HUDEP-2 (cell line): ENCODE results near the gene DCXR.
A peak's percentile ranks its signal among the peaks of the same experiment; 100 is the strongest.

Source experiments
- DNase-seq, 76 experiments: peaks; one replicate each; lab custom pipeline; 2025; ENCODE audit not compliant: unreplicated experiment in 76 of 76; lab: John Stamatoyannopoulos, UW

The DCXR gene

DNA sequence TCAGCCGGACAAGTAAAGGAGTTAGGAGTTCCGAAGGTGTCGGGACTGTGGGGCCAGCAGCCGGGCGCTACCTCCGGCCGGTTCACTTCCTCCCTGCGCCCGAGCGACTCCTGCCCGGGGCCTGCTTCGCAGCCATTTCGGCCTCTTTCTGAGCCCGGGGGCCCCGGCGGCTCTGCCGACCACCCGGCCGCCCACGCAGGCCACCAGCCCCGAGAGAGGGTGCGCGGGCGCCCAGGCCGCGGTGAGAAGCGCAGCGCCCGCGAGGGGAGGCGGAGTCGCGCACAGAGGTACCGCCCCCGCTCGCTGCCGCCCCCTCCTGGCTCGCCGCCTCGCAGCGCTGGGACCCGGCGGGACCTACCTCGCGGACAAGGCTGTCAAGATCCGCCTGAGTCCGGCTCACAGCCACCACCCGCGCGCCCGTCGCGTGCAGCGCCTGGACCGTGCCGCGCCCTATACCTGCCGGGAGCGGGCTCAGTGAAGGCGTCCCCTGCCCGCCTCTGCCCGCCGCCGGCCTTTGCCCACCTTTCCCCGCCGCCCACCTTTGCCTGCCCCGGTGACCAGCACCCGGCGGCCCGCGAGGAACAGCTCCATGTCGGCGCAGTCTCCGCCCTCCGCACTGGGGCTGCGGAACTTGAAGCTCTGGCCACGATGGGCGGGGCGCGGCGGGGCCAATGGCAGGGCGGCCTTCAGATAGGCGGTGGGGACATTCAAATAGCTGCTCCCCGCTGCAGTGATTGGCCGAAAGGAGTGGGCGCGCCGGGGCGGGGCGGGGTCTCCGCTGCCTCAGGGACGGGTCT, at the start of gene DCXR:
DCXR (minus strand) TSS at position 606 of the 797 bp plus-strand sequence; CDS start at position 591, 15 bp downstream.
- peak in 75 of 76 experiments; percentile 59 to 98 (median 93) for DNase-seq

DNA sequence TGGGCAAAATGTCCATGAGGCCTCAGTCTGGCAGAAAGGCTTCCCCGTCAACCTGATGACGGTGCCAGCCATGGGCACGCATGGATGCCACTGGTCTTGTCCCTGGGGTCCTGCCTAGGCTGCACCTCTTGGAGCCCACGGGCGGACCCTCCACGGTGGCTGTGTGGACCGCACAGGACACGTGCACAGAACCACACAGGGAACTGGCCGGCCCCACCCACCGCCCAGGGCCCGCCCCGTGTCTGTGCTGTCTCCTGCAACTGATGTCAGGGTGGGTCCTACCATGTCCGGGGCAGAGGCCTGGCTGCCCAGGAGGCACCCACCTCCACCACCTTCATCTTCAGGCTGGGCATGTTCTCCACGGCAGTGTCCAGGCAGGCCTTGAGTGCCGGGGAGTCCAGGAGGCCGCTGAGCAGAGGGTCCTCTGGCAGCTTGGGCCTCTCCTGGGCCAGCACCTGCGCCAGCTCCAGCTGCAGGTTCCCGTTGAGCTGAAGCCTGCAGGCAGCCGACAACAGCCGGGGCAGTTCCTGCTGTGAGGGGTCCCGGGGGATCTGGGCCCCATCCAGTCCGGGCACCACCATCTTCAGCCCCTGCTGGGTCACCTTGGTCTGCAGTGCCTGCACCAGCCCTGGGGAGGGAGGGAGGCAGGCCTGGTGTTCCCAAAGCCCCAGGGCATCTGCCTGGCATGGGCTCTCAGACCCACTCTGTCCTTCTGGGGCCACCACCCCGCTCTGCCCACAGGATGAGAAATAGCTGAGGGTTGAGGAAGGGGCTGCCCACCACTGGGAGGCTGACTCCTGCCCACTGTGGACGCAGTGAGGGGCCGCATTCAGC, 48.7 kb upstream of the DCXR start:
- no peak for DNase-seq

DNA sequence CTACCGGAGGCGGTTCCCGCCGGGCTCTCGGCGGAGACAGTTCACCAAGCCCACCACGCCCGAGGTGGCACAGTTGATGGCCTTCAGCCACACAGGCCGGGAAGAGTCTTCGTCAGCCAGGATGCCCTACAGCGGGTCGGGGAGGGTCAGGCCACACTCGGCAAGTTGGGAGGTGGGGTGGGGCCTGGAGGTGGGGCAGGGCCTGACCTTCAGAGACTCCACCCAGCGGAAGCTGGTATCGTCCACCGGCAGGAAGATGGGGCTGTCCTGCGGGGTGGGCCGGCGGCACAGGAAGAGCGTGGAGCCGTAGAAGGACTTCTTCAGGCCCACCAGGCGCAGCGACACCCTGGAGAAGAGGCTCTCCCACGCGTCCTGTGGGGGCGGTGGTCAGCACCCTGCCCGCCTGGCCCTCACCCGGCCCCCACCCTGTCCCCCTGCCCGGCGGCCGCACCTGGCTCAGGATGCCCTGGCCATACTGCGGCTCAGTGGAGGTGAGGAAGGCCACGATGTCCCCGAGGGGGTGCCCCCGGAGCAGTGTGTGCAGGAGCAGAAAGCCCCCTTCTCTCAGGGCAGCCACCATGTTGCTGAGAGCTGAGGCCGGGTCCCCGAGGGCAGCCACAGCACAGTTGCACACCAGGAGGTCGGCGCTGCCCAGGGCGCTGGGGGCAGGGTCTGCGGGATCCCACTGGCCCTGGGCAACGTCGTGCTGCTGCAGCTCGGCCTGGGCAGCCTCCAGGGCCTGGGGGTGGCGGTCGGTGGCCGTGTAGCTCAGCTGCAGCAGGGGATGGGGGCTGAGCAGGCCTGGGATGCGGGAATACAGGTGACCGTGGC, 47.7 kb upstream of the DCXR start:
- DNase-seq = no peak

DNA sequence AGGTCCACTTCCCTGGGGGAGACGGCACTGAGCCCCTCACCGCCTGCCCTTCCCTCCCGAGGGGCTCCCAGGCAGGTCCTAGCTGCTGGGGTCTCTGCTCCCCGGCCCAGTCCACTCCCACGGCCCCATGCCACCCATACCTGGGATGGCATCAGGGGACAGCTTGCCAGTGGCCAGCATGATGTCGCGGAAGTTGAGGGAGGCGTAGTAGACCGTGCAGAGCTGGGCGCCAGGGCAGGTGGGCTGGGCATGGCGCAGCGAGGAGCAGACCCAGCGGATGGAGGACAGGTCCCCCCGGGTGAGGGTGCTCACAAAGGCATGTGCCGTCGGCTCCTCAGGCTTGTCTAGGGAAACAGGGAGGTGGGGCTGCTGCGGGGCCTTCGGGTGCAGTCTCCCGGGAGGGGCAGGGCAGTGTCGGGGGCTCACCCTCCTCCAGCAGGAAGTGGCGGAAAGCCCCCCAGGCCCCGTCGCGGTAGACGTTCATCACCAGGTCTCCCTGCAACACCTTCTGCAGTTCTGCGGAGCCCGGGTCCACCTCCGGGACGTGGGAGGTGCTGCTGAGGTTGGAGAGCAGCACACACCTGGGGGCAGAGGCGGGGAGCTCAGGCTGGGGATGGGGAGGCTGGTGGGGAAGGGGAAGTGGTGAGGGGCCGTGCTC, 47.0 kb upstream of the DCXR start:
- no peak for DNase-seq

DNA sequence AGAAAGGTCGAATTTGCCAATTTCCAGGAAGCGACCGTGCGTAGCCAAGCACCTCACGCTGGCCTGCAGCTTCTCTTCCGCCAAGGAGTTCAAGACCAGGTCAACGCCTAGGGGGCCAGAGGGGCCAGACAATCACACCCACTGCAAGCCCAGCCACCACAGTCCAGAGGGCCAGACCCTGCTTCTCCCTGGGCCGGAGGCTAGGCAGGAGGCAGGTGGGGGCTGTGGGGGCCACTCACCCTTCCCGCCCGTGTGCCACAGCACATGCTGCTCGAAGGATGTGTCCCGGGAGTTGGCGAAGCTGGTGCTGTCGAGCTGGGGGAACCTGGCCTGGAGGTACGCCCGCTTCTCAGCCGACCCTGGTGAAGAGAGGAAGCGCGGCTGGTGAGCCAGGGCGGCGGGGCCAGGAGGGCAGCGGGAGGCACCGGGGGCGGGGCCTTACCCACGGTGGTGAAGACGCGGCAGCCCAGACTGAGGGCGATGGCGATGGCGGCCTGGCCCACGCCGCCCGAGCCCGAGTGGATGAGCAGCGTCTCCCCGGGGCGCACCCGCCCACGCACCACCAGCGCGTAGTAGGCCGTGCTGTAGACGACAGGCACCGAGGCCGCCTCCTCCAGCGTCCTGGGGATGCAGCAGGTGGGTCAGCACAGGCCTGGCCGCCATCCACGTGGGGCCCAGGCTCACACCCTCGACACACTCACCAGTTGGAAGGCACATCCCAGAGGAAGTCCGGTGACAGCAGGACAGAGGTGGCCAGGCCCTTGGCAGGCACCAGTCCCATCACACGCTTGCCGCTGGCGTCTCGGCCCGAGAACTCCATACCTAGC, 46.2 kb upstream of the DCXR start:
- DNase-seq = no peak

DNA sequence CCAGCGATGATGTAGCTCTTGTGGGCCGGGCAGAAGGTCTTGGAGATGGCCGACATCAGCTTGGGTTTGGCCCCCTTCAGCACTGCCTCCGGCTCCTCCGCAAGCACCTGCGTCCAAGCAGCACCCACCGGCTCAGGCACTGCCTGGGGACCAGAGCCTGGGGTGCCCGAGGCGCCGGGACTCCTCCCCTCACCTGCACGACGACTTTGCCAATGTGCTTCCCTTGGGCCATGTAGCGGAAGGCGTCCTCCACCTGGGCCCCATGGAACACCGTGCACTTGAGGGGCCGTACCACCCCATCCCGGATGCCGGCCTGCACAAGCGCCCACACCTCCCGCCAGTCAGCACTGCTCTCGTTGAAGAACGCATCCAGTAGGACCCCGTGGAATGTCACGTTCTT, 45.5 kb upstream of the DCXR start:
- no peak for DNase-seq

DNA sequence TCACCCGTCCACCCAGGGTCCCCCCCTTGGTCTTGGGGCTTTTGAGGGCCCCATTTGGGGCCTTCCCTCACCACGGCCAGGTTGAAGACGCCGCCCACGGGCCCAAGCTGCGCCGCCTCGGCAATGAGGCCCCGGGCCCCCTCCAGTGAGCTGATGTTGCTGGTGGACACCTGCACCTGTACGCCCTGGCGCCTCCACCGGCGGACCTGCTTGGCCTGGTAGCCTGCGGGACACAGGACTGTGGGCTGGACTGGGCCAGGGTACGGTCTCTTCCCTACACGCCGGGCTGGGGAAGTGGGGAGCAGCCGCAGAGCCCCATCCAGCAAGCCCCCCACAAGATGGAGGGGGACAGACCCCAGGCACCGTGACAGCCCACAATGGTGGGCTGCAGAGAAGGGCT, 45.0 kb upstream of the DCXR start:
- DNase-seq = no peak

DNA sequence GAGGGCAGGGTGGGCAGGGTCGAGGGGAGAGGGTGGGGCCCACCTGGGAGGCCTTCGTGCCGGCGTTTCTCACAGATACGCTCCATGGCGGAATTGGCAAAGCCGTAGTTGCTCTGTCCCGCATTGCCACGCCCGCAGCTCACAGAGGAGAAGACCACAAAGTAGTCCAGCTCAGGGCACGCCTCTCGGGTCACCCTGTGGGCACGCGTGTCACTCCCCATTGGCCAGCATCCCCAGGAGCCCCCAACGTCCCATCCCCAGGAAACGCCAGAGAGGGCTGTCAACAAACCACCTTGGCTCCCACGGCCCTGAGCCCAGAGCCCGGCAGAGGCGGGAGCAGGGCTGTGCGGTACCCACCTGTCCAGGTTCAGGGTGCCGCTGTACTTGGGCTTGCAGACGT, 44.5 kb upstream of the DCXR start:
- DNase-seq = no peak

DNA sequence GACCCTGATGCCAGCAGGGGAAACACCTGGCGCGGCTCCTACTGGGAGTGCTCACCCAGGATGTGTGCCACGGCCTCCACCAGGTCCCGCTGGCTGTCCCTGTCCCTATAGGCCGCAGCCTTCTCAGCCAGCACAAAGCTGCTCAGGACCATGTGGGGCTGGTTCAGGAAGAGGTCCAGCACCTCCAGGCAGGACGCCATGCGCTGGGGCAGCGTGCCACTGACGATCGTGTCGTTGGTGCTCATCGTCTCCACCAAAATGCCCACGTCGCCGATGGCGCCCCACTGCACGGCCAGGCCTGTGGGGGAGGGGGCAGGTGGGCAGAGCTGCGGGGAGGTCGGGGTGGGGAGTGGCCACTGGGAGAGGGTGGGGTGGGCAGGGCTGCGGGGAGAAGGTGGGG, 44.0 kb upstream of the DCXR start:
- DNase-seq = no peak

DNA sequence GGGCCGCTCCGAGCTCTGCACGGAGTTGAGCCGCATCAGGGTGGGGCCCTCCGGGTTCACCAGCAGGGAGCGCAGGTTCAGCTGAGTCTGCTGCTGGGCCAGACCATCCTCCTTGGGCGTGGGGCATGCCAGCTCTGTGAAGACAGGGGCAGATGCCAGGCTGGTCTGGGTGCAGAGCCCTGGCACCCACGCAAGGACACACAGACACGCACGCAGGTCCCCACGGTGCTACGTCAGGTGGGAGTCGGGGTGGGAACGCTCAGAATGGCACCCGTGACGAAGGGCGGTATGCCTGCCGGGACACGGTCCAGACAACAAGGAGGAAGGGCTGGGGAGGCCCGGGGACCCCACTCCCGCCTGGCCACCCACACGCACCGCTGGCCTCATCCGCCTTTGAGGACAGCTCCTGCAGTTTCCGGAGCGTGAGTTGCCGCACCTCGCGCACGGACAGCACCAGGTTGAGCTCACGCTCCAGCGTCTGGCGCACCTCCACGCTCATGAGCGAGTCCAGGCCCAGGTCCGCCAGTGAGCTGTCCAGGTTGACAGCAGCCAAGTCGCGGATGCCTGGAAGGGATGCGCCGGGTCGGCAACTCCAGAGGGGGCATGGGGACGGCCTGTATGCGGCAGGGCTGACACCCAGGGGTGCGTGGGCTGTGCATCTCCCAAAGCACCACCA, 43.4 kb upstream of the DCXR start:
- DNase-seq = no peak

DNA sequence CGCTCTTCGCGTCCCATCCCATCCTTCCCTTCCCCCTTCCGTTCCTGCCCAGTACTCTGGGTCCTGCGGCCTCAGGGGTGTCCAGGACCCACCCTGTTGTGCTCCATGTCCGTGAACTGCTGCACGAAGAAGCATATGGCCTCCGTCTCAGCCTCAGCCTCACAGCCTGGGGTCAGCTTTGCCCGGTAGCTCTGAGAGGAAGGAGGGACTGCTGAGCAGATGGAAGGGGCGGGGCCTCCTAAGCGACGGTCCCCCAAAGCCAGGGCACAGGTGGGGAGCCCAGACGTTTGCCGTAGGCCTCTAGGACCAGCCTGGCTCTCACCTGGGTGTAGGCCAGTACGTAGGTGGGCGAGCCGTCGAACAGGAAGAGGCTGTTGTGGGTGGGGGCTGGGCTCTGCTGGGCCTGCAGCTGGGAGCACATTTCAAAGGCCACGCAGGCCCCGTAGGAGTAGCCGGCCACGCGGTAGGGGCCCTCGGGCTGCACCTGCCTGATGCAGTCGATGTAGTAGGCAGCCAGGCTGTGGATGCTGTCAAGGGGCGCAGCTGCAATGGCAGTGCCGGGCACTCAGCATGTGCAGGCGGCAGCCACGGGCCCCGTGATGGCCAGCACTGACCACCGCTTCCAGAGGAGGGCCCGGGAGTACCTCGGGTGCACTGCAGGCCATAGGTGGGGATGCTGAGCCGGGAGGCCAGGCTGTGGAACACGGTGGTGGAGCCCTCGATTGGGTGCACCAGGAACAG, 42.7 kb upstream of the DCXR start:
- DNase-seq = no peak

DNA sequence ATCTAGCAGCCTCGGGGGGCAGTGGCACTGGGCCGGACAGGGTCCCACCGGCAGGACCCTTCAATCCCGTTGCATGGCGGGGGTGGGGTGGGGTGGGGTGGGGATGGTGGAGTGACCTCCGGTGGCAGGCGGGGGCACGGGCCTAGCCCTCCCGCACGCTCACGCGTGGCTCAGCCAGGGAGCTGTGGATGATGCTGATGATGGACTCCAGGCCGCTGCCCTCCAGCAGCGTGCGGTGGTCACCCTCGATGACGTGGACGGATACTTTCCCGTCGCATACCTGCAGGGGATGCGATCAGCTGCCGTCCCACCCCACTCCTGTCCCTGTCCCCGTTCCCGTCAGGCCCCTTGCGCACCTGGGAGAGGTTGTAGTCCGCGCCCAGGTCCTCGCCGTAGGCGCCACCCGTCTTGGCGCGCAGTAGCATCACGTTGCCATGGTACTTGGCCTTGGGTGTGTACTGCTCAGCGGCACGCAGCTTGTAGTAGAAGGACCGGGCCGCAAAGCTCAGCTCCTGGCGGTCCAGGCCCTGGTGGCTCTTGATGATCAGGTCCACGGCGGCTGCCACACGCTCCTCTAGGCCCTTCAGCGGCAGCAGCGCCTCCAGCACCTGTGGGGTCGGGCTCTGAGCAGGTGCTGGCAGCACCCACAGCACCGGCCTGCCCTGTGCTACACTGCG, 41.6 kb upstream of the DCXR start:
- no peak for DNase-seq

DNA sequence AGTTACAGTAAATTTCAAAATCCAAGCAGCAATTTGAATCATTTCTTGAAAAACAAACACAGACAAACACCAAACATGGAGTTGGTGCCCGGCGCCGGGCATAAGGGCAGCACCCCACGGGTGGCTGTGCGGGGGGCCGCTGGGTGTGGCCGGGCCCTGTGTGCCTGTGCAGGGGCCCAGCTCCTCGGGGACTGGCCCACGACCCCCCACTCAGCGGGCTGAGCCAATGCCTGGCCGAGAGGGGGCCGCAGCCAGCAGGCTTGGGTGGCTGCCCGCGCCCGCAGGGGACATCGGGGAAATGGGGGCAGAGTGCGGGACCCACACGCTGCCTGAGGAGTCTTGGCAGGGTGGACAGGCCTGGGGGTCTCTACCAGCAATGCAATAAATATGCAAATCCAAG, 40.9 kb upstream of the DCXR start:
- no peak for DNase-seq

DNA sequence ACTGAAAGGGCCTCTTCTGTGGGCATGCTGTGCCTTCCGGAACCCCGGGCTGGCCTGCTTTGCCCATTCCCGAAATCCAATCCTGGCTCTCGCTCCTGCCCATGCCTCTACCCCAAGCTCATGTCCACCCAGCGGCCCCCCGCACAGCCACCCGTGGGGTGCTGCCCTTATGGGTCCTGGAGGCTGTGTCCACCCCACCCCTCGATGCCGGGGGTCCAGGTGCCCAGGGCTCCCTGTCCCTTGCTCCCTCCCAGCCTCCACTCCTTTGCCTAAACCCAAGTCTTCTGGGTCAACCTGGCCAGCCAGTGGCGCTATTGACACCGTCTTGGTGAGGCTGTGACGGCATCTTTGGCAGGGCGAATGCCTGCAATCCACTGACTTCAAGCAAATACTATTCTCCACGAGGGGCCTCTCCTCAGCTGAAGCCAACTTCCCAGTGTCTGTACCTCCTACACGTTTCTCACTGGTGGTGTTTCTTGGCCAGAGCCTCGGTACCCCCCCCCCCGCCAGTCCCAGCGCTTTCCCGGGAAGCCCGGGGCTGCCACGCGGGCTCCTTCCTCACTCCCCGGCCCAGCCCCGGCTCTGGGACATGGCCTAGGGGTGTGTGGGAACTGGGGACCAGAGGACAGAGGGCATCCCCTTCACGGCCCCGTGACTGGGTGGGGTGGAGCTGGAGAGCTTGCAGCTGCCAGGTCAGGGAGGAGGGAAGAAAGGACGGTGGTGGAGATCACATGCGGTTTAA, 40.3 kb upstream of the DCXR start:
- DNase-seq = no peak

DNA sequence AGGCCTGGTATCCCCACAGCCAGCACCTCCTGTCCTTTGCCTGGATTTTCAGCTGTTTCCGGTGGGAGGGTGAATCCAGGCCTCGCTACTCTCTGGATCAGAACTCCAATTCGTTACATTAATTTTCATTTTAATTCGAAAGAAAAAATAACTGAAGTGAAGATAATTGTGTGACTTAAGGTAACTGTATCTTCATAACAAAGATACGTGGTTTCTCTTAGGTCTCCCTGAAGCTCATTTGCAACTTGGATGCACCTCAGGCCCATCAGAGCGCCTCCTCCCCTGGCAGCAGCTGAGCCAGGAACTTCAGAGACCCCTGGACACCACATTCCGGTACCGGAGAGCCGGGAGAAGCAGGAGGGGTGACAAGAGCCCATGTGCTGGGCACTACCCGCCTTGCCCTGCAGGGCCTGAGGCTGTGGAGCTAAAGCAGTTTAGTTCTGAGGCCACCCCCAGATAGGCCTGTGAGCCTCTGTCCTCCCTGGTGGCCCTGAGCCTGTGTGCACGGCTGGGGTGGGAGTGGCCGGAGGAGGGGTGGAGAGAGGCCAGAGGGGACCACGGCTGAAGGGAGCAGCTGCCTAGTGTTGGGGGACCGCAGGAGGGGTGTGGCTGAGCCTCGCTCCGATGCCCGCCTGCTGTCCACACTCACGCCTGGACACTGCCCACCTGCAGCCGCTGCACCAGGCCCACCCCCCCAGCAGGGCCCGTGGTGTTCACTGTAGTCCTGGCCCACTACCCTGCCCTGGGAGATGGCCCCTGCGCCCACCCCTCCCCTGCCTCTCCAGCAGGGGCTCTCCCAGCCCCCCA, 39.5 kb upstream of the DCXR start:
- DNase-seq = peak in 1 of 76 experiments; percentile 32

DNA sequence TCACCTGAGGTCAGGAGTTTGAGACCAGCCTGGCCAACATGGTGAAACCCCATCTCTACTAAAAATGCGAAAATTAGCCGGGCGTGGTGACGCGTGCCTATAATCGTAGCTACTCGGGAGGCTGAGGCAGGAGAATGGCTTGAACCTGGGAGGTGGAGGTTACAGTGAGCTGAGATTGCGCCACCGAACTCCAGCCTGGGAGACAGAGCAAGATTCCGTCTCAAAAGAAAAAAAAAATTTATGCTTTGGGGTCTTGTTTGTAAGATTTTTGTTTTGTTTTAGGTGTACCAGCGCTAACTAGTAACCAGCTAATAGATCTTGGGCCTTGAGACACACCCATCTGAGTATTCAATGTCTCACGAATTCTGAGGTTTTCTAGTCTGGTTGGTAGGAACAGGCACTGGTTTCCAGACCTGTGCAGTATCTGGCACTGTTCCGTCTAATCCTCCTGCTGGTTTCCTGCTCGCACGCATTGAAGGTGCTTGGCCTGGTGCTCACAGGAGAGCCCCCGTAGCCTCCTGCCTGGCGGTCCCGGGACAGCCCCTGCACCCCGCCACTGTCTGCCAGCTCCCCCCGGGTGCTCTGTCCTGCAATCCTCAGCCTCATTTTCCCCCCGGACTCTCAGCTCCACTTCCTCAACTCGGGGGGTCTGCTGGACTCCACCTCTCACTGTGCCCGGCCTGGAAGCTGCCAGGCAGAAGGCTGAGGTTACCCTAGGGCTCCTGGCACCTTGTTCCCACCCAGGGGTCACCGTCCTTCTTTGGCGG, 38.7 kb upstream of the DCXR start:
- peak in 1 of 76 experiments; percentile 35 for DNase-seq
